HepG2 (cell line): ENCODE results near the gene GLE1. TPM values are rescaled to one million over a fixed set of nuclear protein-coding genes. Genes with fewer than 3 reads are reported as not detected.
A peak's percentile ranks its signal among the peaks of the same experiment; 100 is the strongest.

Source experiments
- ASH2L ChIP-seq: fragments of 300-600, 200-600 bp; sonication (generic); IDR thresholded peaks from 2 replicates; pipeline ENCODE4 v1.7.0; 2017; ENCODE audit warnings: low read depth, mild to moderate bottlenecking, moderate library complexity, mixed read lengths, low read length; ENCODE audit not compliant: insufficient read length
- BCL3 ChIP-seq: sonication (generic); formaldehyde crosslinking; IDR thresholded peaks from 2 replicates; pipeline ENCODE4 v1.5.1; 2020; ENCODE audit warnings: mild to moderate bottlenecking, missing genetic modification reagents, moderate library complexity
- BHLHE40 ChIP-seq: IDR thresholded peaks from 2 replicates; pipeline ENCODE4 v1.6.1; 2011; ENCODE audit warnings: low read length, improper control_type of control experiment
- CCAR2 ChIP-seq: fragments of 200-400 bp; formaldehyde crosslinking; optimal IDR thresholded peaks from 2 replicates; pipeline ENCODE3; 2018; ENCODE audit warnings: low read depth, mild to moderate bottlenecking, low read length, moderate library complexity
- DNMT1 ChIP-seq: sonication (generic); formaldehyde crosslinking; IDR thresholded peaks from 2 replicates; pipeline ENCODE4 v1.5.1; 2020; ENCODE audit warnings: mild to moderate bottlenecking, missing genetic modification reagents
- DNMT3B ChIP-seq: conservative IDR thresholded peaks from 2 replicates; pipeline ENCODE4 v1.6.1; 2016; ENCODE audit warnings: missing biosample characterization, control low read depth
- ELF1 ChIP-seq: sonication (generic); formaldehyde crosslinking; IDR thresholded peaks from 2 replicates; pipeline ENCODE4 v1.4.0; 2020; ENCODE audit warnings: missing genetic modification reagents
- GPN1 ChIP-seq: sonication (generic); formaldehyde crosslinking; IDR thresholded peaks from 2 replicates; pipeline ENCODE4 v1.5.1; 2020; ENCODE audit warnings: missing genetic modification reagents, borderline replicate concordance
- HDAC2 ChIP-seq: sonication (generic); formaldehyde crosslinking; IDR thresholded peaks from 2 replicates; pipeline ENCODE4 v1.4.0; 2020; ENCODE audit warnings: missing genetic modification reagents
- JARID2 ChIP-seq: sonication (generic); formaldehyde crosslinking; IDR thresholded peaks from 2 replicates; pipeline ENCODE4 v1.8.1; 2023; ENCODE audit warnings: missing genetic modification reagents, inconsistent platforms; ENCODE audit not compliant: insufficient replicate concordance
- KLF9 ChIP-seq: IDR thresholded peaks from 2 replicates; pipeline ENCODE4 v1.6.1; 2016; ENCODE audit warnings: low read depth
- RBAK ChIP-seq: sonication (generic); formaldehyde crosslinking; IDR thresholded peaks from 2 replicates; pipeline ENCODE4 v1.5.1; 2020; ENCODE audit warnings: mild to moderate bottlenecking, missing genetic modification reagents
- SALL1 ChIP-seq: sonication (generic); formaldehyde crosslinking; IDR thresholded peaks from 2 replicates; pipeline ENCODE4 v1.8.0; 2022; ENCODE audit warnings: mild to moderate bottlenecking, missing genetic modification reagents
- SMARCC2 ChIP-seq: fragments of 450-650 bp; IDR thresholded peaks from 2 replicates; pipeline ENCODE4 v1.6.1; 2017; ENCODE audit warnings: antibody characterized with exemption, mild to moderate bottlenecking
- ZBTB46 ChIP-seq: sonication (generic); formaldehyde crosslinking; IDR thresholded peaks from 2 replicates; pipeline ENCODE4 v1.4.0; 2020; ENCODE audit warnings: mild to moderate bottlenecking, missing genetic modification reagents, borderline replicate concordance
- ZFY ChIP-seq: sonication (generic); formaldehyde crosslinking; IDR thresholded peaks from 2 replicates; pipeline ENCODE4 v1.4.0; 2020; ENCODE audit warnings: missing genetic modification reagents
- ZKSCAN5 ChIP-seq: sonication (generic); formaldehyde crosslinking; IDR thresholded peaks from 2 replicates; pipeline ENCODE4 v1.5.1; 2020; ENCODE audit warnings: mild to moderate bottlenecking, missing genetic modification reagents
- ZNF101 ChIP-seq: sonication (generic); formaldehyde crosslinking; IDR thresholded peaks from 2 replicates; pipeline ENCODE4 v1.4.0; 2020; ENCODE audit warnings: mild to moderate bottlenecking, low read depth, missing genetic modification reagents, borderline replicate concordance
- ZNF3 ChIP-seq: IDR thresholded peaks from 2 replicates; pipeline ENCODE4 v1.7.0; 2017; ENCODE audit warnings: inconsistent platforms
- ZNF468 ChIP-seq: sonication (generic); formaldehyde crosslinking; IDR thresholded peaks from 2 replicates; pipeline ENCODE4 v1.8.0; 2022; ENCODE audit warnings: mild to moderate bottlenecking, moderate library complexity, missing genetic modification reagents
- ZNF530 ChIP-seq: sonication (generic); formaldehyde crosslinking; IDR thresholded peaks from 2 replicates; pipeline ENCODE4 v1.5.0; 2020; ENCODE audit warnings: low read depth, mild to moderate bottlenecking, missing genetic modification reagents
- ZNF558 ChIP-seq: sonication (generic); formaldehyde crosslinking; IDR thresholded peaks from 2 replicates; pipeline ENCODE4 v1.9.0; 2022; ENCODE audit warnings: mild to moderate bottlenecking, missing genetic modification reagents, borderline replicate concordance
- ZNF761 ChIP-seq: sonication (generic); formaldehyde crosslinking; conservative IDR thresholded peaks from 2 replicates; pipeline ENCODE4 v1.4.0; 2020; ENCODE audit warnings: mild to moderate bottlenecking, missing genetic modification reagents
- ZNF776 ChIP-seq: sonication (generic); formaldehyde crosslinking; IDR thresholded peaks from 2 replicates; pipeline ENCODE4 v1.4.0; 2020; ENCODE audit warnings: mild to moderate bottlenecking, missing genetic modification reagents
- polyA plus RNA-seq, 8 experiments: library from polyadenylated mRNA; depleted of rRNA in 3 of 8; stranded (reverse) in 7 of 8; unstranded in 1 of 8; fragments of >200 nt; fragmentation: Illumina TruSeq in 4 of 8; extraction: Trizol in 4 of 8; gene quantifications; 2 replicates each; pipeline versions ENCODE4 v1.2.1 to v1.2.3, GENCODE V29; 2011 to 2016; ENCODE audit warnings: low read depth in 4 of 8, missing spikeins in 1 of 8, mixed read lengths in 1 of 8; ENCODE audit not compliant: insufficient read depth in 1 of 8
- total RNA-seq, 5 experiments: library from RNA; depleted of rRNA; stranded (reverse); fragments of >200 nt; fragmentation: Illumina TruSeq; extraction: Trizol; gene quantifications; 2 replicates each; pipeline ENCODE4 v1.2.3, GENCODE V29; 2016; ENCODE audit warnings: low read depth in 1 of 5
- TF ChIP-seq, protein P1 (sequence below), 2 experiments: fragments of 450-650 bp in 1 of 2; sonication (generic) in 1 of 2; formaldehyde crosslinking; IDR thresholded peaks; 2 replicates each; pipeline versions ENCODE4 v1.5.0 to v1.8.0; 2020 to 2022; ENCODE audit warnings: mild to moderate bottlenecking in 1 of 2, missing genetic modification reagents in 1 of 2

GLE1 gene
- total and polyA plus RNA-seq, 2 of the 13 experiments (the other 11 are each of a cell fraction or from before 2014, with no cell fraction given): 14.7 to 28.8 TPM

DNA sequence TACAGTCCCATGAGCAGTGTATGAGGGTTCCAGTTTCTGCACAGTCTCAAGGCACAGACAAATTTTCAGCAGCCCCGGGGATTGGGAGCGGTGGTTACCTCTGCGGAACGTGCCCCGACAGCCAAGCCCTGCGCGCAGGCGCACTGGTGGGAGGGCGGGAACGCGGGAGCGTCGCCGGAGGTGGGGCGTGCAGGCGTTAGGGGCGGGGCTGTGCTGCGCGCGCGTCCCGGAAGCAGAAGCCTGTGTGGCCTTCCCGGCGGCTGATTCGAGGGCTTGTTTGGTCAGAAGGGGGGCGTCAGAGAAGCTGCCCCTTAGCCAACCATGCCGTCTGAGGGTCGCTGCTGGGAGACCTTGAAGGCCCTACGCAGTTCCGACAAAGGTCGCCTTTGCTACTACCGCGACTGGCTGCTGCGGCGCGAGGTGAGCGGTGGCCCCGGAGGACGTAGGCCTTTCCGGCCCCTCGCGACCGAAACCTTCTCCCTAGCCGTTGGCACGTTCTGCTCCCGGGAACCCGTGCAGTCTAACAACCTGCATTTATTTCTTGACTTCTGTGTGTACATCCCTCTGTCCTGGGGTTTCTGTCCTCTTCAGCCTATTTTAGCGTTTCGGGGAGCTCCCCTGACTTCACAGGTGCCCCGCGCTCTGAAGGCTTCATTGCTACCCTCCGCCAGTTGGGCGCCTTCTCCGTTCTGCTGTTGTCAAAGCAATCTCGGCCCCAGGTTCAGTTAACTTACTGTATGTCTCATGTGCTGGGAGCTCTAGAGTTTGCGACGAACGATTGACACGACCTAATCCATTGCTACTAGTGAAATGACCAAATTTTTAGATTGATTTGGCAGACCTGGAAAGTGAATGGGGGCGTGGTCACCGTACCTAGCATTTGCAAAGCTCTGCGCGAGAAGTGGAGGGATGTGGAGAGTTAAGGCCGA is at the start of gene GLE1 (continued):
- TF ChIP-seq GPN1 (CRISPR knock-in tag): no peak
- 0 out of 2 replicates have a peak, but pooled peaks have one; percentile 4 for TF ChIP-seq ZNF101 (CRISPR knock-in tag)
- no peak for TF ChIP-seq ZNF530 (CRISPR knock-in tag)
- no peak for TF ChIP-seq CCAR2
- no peak for TF ChIP-seq ZBTB46 (CRISPR knock-in tag)
- no peak for TF ChIP-seq ZNF468 (CRISPR knock-in tag)
- peak; percentile 92 for TF ChIP-seq ELF1 (CRISPR knock-in tag)
- peak; percentile 99 for TF ChIP-seq ZFY (CRISPR knock-in tag)
- TF ChIP-seq ZNF776 (CRISPR knock-in tag): peak; percentile 85; the same call in 1 of the 2 replicates
- TF ChIP-seq, protein P1, sequence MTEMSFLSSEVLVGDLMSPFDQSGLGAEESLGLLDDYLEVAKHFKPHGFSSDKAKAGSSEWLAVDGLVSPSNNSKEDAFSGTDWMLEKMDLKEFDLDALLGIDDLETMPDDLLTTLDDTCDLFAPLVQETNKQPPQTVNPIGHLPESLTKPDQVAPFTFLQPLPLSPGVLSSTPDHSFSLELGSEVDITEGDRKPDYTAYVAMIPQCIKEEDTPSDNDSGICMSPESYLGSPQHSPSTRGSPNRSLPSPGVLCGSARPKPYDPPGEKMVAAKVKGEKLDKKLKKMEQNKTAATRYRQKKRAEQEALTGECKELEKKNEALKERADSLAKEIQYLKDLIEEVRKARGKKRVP (CRISPR knock-in tag; IDR thresholded peaks at IDR 0.05): no peak; a peak in 1 of 4 replicates
- TF ChIP-seq BCL3: 0 out of 2 replicates have a peak, but pooled peaks have one; percentile 50
- TF ChIP-seq BHLHE40: no peak; the same call in none of the 2 replicates
- peak; percentile 75 for TF ChIP-seq SALL1 (CRISPR knock-in tag)
- TF ChIP-seq DNMT3B (CRISPR knock-in tag): no peak
- no peak for TF ChIP-seq ZKSCAN5
- TF ChIP-seq ZNF761 (CRISPR knock-in tag): peak; percentile 72; the same call in 1 of the 2 replicates
- TF ChIP-seq ASH2L: peak; percentile 87
- no peak for TF ChIP-seq RBAK (CRISPR knock-in tag)
- TF ChIP-seq SMARCC2: no peak
- no peak for TF ChIP-seq ZNF3 (CRISPR knock-in tag)
- 0 out of 2 replicates have a peak, but pooled peaks have one; percentile 19 for TF ChIP-seq DNMT1 (CRISPR knock-in tag)
- peak; percentile 59 for TF ChIP-seq KLF9
- TF ChIP-seq HDAC2: peak; percentile 63
- TF ChIP-seq JARID2 (CRISPR knock-in tag): no peak
- no peak for TF ChIP-seq ZNF558 (CRISPR knock-in tag)
